Astrocyte of the cerebellum (primary cell): ENCODE results near the gene SNRNP27.
"Not testable (repeated sequence)": the region's sequence is repeated elsewhere in the genome, so short reads cannot be mapped to it uniquely, and the experiment has no call there.

Experiments used
- DNase-seq: peaks from one replicate; pipeline ENCODE4 v3.0.0-alpha.2; 2011; ENCODE audit warnings: low read depth
- H3K4me3 ChIP-seq: 2 replicates; pipeline ENCODE4 v1.5.1; 2011; ENCODE audit warnings: mild to moderate bottlenecking, low read depth, low read length, moderate library complexity
- in situ Hi-C: cut with HindIII; loops from 2 replicates; pipeline ENCODE4 v1.10.0; 2017; ENCODE audit warnings: low sequenced_read_pairs
- TF ChIP-seq, protein P1 (sequence below): IDR thresholded peaks from 2 replicates; pipeline ENCODE4 v1.5.1; 2012; ENCODE audit warnings: low read length, low read depth, moderate library complexity, mild to moderate bottlenecking; ENCODE audit errors: missing control alignments

SNRNP27 gene

GRCh38 chr2:69948963-69949645 is 55.3 kb downstream of the SNRNP27 start:
- no peak for DNase-seq
- no peak overlapping the region for H3K4me3 ChIP-seq
- in situ Hi-C loops = loop anchor here (5.0 kb wide), 1 partner anchor 58 kb away; no protein-coding TSS in a partner anchor
- TF ChIP-seq, protein P1, sequence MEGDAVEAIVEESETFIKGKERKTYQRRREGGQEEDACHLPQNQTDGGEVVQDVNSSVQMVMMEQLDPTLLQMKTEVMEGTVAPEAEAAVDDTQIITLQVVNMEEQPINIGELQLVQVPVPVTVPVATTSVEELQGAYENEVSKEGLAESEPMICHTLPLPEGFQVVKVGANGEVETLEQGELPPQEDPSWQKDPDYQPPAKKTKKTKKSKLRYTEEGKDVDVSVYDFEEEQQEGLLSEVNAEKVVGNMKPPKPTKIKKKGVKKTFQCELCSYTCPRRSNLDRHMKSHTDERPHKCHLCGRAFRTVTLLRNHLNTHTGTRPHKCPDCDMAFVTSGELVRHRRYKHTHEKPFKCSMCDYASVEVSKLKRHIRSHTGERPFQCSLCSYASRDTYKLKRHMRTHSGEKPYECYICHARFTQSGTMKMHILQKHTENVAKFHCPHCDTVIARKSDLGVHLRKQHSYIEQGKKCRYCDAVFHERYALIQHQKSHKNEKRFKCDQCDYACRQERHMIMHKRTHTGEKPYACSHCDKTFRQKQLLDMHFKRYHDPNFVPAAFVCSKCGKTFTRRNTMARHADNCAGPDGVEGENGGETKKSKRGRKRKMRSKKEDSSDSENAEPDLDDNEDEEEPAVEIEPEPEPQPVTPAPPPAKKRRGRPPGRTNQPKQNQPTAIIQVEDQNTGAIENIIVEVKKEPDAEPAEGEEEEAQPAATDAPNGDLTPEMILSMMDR = no peak

DNA sequence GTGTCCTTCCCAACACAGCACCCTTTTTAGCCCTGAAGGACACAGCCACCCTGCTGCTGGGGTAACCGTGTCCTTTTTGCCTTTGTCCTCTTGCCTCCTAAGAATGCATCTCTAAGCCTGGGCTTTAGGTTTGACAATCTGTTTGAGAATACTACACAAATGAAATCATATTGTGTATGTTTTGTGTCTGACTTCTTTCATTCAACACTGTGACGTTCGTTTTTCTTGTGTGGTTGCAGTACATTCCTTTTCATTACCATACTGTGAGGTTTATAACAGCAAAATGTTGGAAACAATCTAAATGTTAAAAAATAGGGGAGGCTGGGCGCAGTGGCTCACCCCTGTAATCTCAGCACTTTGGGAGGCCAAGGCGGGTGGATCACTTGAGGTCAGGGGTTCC is 56.5 kb downstream of the SNRNP27 start:
- no peak overlapping the region for H3K4me3 ChIP-seq
- DNase-seq = no peak
- in situ Hi-C loops = no loop called here
- TF ChIP-seq, protein P1 = no peak

- DNase-seq, in situ Hi-C loops, H3K4me3 ChIP-seq: not testable (repeated sequence)
These were observed 56.9 kb downstream of the SNRNP27 start for GRCh38 chr2:69950671-69951070.

- no peak overlapping the region for H3K4me3 ChIP-seq
- DNase-seq = no peak
- in situ Hi-C loops = no loop called here
- TF ChIP-seq, protein P1 = no peak
These were observed 58.8 kb downstream of the SNRNP27 start for GRCh38 chr2:69952336-69953115.

DNA sequence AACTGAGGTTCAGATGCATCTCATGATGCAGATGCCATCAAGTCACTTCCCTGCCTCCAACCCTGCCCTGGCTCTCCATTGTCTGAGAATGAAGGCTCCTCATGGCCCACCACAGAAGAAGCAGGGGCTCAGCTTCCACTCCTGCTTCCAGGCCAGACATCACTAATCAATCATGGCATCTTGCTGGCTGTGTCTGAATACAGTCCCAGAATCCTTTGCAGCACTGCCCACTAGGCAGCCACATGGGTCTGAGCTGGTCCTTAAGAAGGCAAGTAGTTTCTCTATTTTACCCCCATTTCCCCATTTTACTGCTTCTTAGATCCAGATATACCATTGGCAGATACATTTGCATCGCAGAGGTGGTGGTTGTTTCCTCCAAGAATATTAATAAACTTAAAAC is 60.3 kb downstream of the SNRNP27 start:
- in situ Hi-C loops = no loop called here
- H3K4me3 ChIP-seq = no peak overlapping the region
- DNase-seq = no peak
- TF ChIP-seq, protein P1 = no peak
